CD4-positive, alpha-beta T cell (primary cell): ENCODE measurements around the gene HNRNPD. TPM values are rescaled to one million over a fixed set of nuclear protein-coding genes. Genes with fewer than 3 reads are reported as not detected.
"Not testable (repeated sequence)": the region's sequence is repeated elsewhere in the genome, so short reads cannot be mapped to it uniquely, and the experiment has no call there.

Experiments used
- ATAC-seq: fragments of 200-7000 bp; cut with Tn5 transposase; one replicate; pipeline ENCODE4 v1.10.0; 2022; ENCODE audit warnings: mild to moderate bottlenecking; ENCODE audit not compliant: poor library complexity
- CTCF ChIA-PET: fragments of 350-600 bp; sonication (Branson Sonifier 250); formaldehyde crosslinking; loops from one replicate; lab custom pipeline; 2021; ENCODE audit warnings: antibody characterized with exemption, inconsistent platforms; lab: Charles Lee
- POLR2A ChIA-PET: fragments of 350-600 bp; sonication (Branson Sonifier 250); formaldehyde crosslinking; loops from one replicate; lab custom pipeline; 2021; ENCODE audit warnings: antibody characterized with exemption, inconsistent platforms; lab: Charles Lee
- DNase-seq, 14 experiments: peaks; one replicate each; pipeline ENCODE4 v3.0.0-alpha.2; 2013 to 2020; ENCODE audit warnings: mixed read lengths in 2 of 14
- H3K27ac ChIP-seq, 2 donors: one replicate each; pipeline versions ENCODE4 v1.5.1 to v1.7.0; 2013; ENCODE audit warnings: low read length in 2 of 2, low read depth in 1 of 2, mild to moderate bottlenecking in 1 of 2
- H3K27me3 ChIP-seq, 2 experiments: 1 replicate in 1 of 2; 2 replicates in 1 of 2; pipeline versions ENCODE4 v1.6.1 to v1.7.0; 2013; ENCODE audit warnings: low read length in 2 of 2, control low read depth in 1 of 2, mild to moderate bottlenecking in 1 of 2, moderate library complexity in 1 of 2; ENCODE audit not compliant: insufficient read depth in 2 of 2, control insufficient read depth in 1 of 2
- H3K36me3 ChIP-seq: one replicate; pipeline ENCODE4 v1.6.1; 2013; ENCODE audit warnings: low read length, control low read depth; ENCODE audit not compliant: insufficient read depth
- H3K4me1 ChIP-seq: one replicate; pipeline ENCODE4 v1.6.1; 2013; ENCODE audit warnings: low read length, control low read depth; ENCODE audit not compliant: insufficient read depth
- H3K4me3 ChIP-seq: one replicate; pipeline ENCODE4 v1.5.1; 2013; ENCODE audit warnings: mild to moderate bottlenecking, low read length, moderate library complexity
- H3K9me3 ChIP-seq, 2 experiments: 1 replicate in 1 of 2; 2 replicates in 1 of 2; pipeline versions ENCODE4 v1.6.1 to v1.7.0; 2013; ENCODE audit warnings: low read length in 2 of 2, mild to moderate bottlenecking in 2 of 2, control low read depth in 1 of 2, moderate library complexity in 1 of 2; ENCODE audit not compliant: control insufficient read depth in 1 of 2, insufficient read depth in 1 of 2
- H3K27ac Mint-ChIP-seq: one replicate; pipeline ENCODE4 v1.8.0; 2020; ENCODE audit warnings: mixed read lengths
- H3K27me3 Mint-ChIP-seq: one replicate; pipeline ENCODE4 v1.8.0; 2021; ENCODE audit warnings: mixed read lengths
- H3K36me3 Mint-ChIP-seq: one replicate; pipeline ENCODE4 v1.8.0; 2021; ENCODE audit warnings: low read depth, mixed read lengths
- H3K4me1 Mint-ChIP-seq: one replicate; pipeline ENCODE4 v1.8.0; 2021; ENCODE audit warnings: low read depth, mixed read lengths
- H3K4me3 Mint-ChIP-seq: one replicate; pipeline ENCODE4 v1.8.0; 2020; ENCODE audit warnings: mild to moderate bottlenecking, mixed read lengths
- H3K9me3 Mint-ChIP-seq: one replicate; pipeline ENCODE4 v1.8.0; 2020; ENCODE audit warnings: mixed read lengths
- intact Hi-C, 2 experiments: fragments of 100-400 bp; cut with DNase I in 1 of 2; cut with micrococcal nuclease in 1 of 2; formaldehyde crosslinking; loops; one replicate each; pipeline versions ENCODE4 v1.15.1 to v1.9.0; 2023 to 2025; cut with DNase I, micrococcal nuclease
- total RNA-seq, 174 experiments: library from RNA in 2 of 174; stranded (reverse) in 2 of 174; gene quantifications; one replicate each; pipeline ENCODE4 v1.2.3 and lab custom pipeline; 2021 to 2026
- TF ChIP-seq, protein P1 (sequence below): fragments of 200-600 bp; IDR thresholded peaks from one replicate; pipeline ENCODE4 v1.8.0; 2022; ENCODE audit warnings: antibody characterized with exemption, mild to moderate bottlenecking

Gene HNRNPD
- total RNA-seq, 2 experiments from 2014 or later: 235 to 244 TPM

DNA sequence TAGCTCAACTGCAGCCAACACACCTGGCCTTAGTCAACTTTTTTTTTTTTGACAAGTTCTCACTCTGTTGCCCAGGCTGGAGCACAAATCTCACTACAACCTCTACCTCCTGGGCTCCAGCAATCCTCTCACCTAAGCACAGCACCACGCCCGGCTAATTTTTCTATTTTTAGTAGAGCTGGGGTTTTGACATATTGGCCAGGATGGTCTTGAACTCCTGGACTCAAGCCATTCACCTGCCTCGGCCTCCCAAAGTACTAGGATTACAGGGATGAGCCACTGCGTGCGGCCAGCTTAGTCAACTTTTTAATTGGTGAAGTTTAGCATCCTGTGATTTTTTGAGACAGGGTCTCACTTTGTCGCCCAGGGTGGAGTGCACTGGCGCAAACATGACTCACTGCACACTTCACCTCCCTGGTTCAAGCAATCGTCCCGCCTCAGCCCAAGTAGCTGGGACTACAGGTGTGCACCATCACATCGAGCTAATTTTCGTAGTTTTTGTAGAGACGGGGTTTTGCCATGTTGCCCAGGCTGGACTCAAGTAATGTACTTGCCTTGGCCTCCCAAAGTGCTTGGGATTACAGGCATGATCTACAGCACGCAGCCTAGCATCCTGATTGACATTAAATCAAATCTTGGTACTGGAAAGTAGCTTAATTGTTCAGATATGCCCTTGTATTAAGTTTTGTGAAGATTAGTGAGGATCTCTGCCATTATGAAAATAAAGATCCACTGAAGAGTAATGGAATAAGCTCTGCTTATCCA, 48.2 kb upstream of the HNRNPD start:
- Mint-ChIP-seq H3K27ac (peak overlapping the region; percentile 24), H3K4me3 (no peak overlapping the region), H3K36me3 (peaks cover 50% of the 10 kb centered on the region), H3K27me3 (peaks cover 7% of the 10 kb centered on the region), H3K4me1 (peaks cover 44% of the 10 kb centered on the region), H3K9me3 (no peaks in the 10 kb centered on the region)
- ChIA-PET CTCF (no interaction called here), POLR2A (interaction anchor here (0.6 to 3.7 kb wide), 4 partner anchors 46 to 73 kb away, joined by 3 to 18 read pairs (median 4); partner anchors contain the start of gene HNRNPD)
- Histone ChIP-seq H3K4me1 (peaks cover 5% of the 10 kb centered on the region), H3K36me3 (peaks cover 51% of the 10 kb centered on the region), H3K4me3 (no peak overlapping the region), H3K27me3 (peaks cover 0 to 3% of the 10 kb centered on the region in 2 experiments), H3K9me3 (no peaks in the 10 kb centered on the region), H3K27ac (no peak overlapping the region)
- intact Hi-C loops: no loop called here
- TF ChIP-seq, protein P1, sequence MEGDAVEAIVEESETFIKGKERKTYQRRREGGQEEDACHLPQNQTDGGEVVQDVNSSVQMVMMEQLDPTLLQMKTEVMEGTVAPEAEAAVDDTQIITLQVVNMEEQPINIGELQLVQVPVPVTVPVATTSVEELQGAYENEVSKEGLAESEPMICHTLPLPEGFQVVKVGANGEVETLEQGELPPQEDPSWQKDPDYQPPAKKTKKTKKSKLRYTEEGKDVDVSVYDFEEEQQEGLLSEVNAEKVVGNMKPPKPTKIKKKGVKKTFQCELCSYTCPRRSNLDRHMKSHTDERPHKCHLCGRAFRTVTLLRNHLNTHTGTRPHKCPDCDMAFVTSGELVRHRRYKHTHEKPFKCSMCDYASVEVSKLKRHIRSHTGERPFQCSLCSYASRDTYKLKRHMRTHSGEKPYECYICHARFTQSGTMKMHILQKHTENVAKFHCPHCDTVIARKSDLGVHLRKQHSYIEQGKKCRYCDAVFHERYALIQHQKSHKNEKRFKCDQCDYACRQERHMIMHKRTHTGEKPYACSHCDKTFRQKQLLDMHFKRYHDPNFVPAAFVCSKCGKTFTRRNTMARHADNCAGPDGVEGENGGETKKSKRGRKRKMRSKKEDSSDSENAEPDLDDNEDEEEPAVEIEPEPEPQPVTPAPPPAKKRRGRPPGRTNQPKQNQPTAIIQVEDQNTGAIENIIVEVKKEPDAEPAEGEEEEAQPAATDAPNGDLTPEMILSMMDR: no peak
- ATAC-seq (no peak), DNase-seq (no peak)

DNA sequence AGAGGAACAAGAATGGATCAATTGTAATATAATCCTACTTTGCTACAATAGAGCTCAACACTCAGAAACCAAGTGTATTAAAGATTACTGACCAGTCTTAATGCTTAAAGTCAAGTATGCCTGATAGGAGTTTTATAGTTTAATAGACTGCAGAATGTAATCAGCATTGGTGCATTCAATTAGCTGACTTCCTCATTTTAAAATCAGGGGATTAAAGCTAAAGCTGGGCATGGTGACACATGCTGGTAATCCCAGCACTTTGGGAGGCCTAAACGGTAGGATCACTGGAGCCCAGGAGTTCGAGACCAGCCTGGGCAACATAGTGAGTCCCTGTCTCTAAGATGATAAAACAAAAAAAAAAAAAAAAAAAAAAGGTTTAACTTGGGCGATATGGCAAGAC, 45.7 kb upstream of the HNRNPD start:
- Mint-ChIP-seq H3K4me3 (no peak overlapping the region), H3K9me3 (no peaks in the 10 kb centered on the region), H3K27ac (no peak overlapping the region), H3K4me1 (peaks cover 18% of the 10 kb centered on the region), H3K36me3 (peaks cover 24% of the 10 kb centered on the region), H3K27me3 (peaks cover 21% of the 10 kb centered on the region)
- Histone ChIP-seq H3K36me3 (peaks cover 26% of the 10 kb centered on the region), H3K27me3 (peaks cover 0 to 8% of the 10 kb centered on the region in 2 experiments), H3K4me3 (no peak overlapping the region), H3K27ac (no peak overlapping the region), H3K4me1 (no peaks in the 10 kb centered on the region), H3K9me3 (no peaks in the 10 kb centered on the region)
- POLR2A ChIA-PET: interaction anchor here (1.1 to 3.7 kb wide), 4 partner anchors 9 to 63 kb away, joined by 3 to 30 read pairs (median 11); partner anchors contain the start of gene HNRNPD
- no peak for ATAC-seq
- TF ChIP-seq, protein P1: no peak
- no peak for DNase-seq
- CTCF ChIA-PET: interaction anchor here (0.6 to 1.4 kb wide), 3 partner anchors 9 to 59 kb away, joined by 3 to 4 read pairs (median 4); no protein-coding TSS in a partner anchor
- intact Hi-C loops: no loop called here

DNA sequence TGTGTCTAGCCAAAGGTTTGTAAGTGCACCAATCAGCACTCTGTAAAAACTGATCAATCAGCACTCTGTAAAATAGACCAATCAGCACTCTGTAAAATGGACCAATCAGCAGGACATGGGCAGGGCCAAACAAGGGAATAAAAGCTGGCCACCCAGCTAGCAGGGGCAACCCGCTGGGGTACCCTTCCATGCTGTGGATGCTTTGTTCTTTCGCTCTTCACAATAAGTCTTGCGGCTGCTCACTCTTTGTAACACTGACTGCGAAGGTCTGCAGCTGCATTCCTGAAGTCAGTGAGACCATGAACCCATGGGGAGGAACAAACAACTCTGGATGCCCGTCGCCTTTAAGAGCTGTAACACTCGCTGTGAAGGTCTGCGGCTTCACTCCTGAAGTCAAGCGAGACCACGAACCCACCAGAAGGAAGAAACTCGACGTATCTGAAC, 42.2 kb upstream of the HNRNPD start:
- TF ChIP-seq, protein P1: no peak
- DNase-seq (no peak), ATAC-seq (no peak)
- Mint-ChIP-seq H3K27ac (no peak overlapping the region), H3K4me3 (no peak overlapping the region), H3K27me3 (peaks cover 21% of the 10 kb centered on the region), H3K4me1 (no peaks in the 10 kb centered on the region), H3K36me3 (no peaks in the 10 kb centered on the region), H3K9me3 (no peaks in the 10 kb centered on the region)
- Histone ChIP-seq H3K9me3 (no peaks in the 10 kb centered on the region), H3K36me3 (no peaks in the 10 kb centered on the region), H3K27ac (no peak overlapping the region), H3K27me3 (peaks cover 0 to 8% of the 10 kb centered on the region in 2 experiments), H3K4me3 (no peak overlapping the region), H3K4me1 (no peaks in the 10 kb centered on the region)
- intact Hi-C loops: no loop called here
- POLR2A ChIA-PET: interaction anchor here (3.1 kb wide), 1 partner anchor 13 kb away, joined by 19 read pairs; the partner anchor contains the start of genes ENOPH1 and HNRNPDL
- CTCF ChIA-PET: no interaction called here

DNA sequence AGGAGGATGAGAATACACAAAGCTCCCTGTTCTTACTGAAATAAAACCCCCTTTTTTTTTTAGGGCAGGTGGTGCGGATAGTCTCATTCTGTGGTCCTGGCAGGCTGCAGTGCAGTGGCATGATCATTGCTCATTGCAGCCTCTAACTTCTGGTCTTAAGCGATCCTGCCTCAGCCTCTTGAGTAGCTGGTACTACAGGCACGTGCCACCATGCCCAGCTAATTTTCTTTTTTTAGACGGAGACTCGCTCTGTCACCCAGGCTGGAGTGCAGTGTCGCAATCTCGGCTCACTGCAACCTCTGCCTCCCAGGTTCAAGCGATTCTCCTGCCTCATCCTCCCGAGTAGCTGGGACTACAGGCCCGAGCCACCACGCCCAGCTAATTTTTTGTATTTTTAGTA, 41.3 kb upstream of the HNRNPD start:
- H3K27ac Mint-ChIP-seq, intact Hi-C loops, CTCF ChIA-PET, H3K27ac ChIP-seq, H3K9me3 Mint-ChIP-seq, H3K27me3 ChIP-seq, H3K36me3 Mint-ChIP-seq, ATAC-seq, H3K9me3 ChIP-seq, H3K4me3 ChIP-seq, H3K36me3 ChIP-seq, DNase-seq, H3K4me1 Mint-ChIP-seq, H3K4me1 ChIP-seq, H3K4me3 Mint-ChIP-seq: not testable (repeated sequence)
- H3K27me3 Mint-ChIP-seq: peaks cover 21% of the 10 kb centered on the region
- POLR2A ChIA-PET: interaction anchor here (0.7 to 3.1 kb wide), 2 partner anchors 14 to 590 kb away, joined by 3 to 19 read pairs; partner anchors contain the start of genes ENOPH1 and HNRNPDL
